ENCODE measurements around the gene OXTR.

The OXTR gene

GRCh38 chr3:8767667-8768363, 1.6 kb downstream of the OXTR start:
- Histone ChIP-seq H3K36me3 (ENCODE audit: control insufficient read depth in 2 of 2, insufficient read depth in 2 of 2, low read length in 2 of 2) (no peaks in the 10 kb centered on the region), H3K27me3 (ENCODE audit: control insufficient read depth in 1 of 2, insufficient read depth in 2 of 2, low read length in 2 of 2) (peaks cover 29 to 37% of the 10 kb centered on the region in 2 donors), H3K9me3 (ENCODE audit: control insufficient read depth in 2 of 2, low read length in 2 of 2) (no peaks in the 10 kb centered on the region), H3K4me3 (ENCODE audit: low read length in 2 of 2) (peak overlapping the region; percentile 19 to 29), H3K4me1 (ENCODE audit: control insufficient read depth, insufficient read depth, low read length) (peaks cover 26% of the 10 kb centered on the region), H3K9ac (ENCODE audit: low read length in 2 of 2) (no peak overlapping the region), H3K27ac (ENCODE audit: low read length) (no peak overlapping the region)

- Histone ChIP-seq H3K4me3 (ENCODE audit: low read length in 2 of 2) (peak overlapping the region in 1 of 2 donors; percentile 29), H3K27me3 (ENCODE audit: control insufficient read depth in 1 of 2, insufficient read depth in 2 of 2, low read length in 2 of 2) (peaks cover 29 to 37% of the 10 kb centered on the region in 2 donors), H3K36me3 (ENCODE audit: control insufficient read depth in 2 of 2, insufficient read depth in 2 of 2, low read length in 2 of 2) (no peaks in the 10 kb centered on the region), H3K4me1 (ENCODE audit: control insufficient read depth, insufficient read depth, low read length) (peaks cover 26% of the 10 kb centered on the region), H3K27ac (ENCODE audit: low read length) (no peak overlapping the region), H3K9me3 (ENCODE audit: control insufficient read depth in 2 of 2, low read length in 2 of 2) (no peaks in the 10 kb centered on the region), H3K9ac (ENCODE audit: low read length in 2 of 2) (no peak overlapping the region)
Measured at GRCh38 chr3:8767256-8767666, 2.2 kb downstream of the OXTR start.

- Histone ChIP-seq H3K4me1 (ENCODE audit: control insufficient read depth, insufficient read depth, low read length) (peaks cover 26% of the 10 kb centered on the region), H3K9me3 (ENCODE audit: control insufficient read depth in 2 of 2, low read length in 2 of 2) (no peaks in the 10 kb centered on the region), H3K9ac (ENCODE audit: low read length in 2 of 2) (no peak overlapping the region), H3K36me3 (ENCODE audit: control insufficient read depth in 2 of 2, insufficient read depth in 2 of 2, low read length in 2 of 2) (no peaks in the 10 kb centered on the region), H3K27me3 (ENCODE audit: control insufficient read depth in 1 of 2, insufficient read depth in 2 of 2, low read length in 2 of 2) (peaks cover 25 to 37% of the 10 kb centered on the region in 2 donors), H3K4me3 (ENCODE audit: low read length in 2 of 2) (no peak overlapping the region), H3K27ac (ENCODE audit: low read length) (no peak overlapping the region)
Measured at GRCh38 chr3:8766148-8766547, 3.3 kb downstream of the OXTR start.

GRCh38 chr3:8765528-8765927, 3.9 kb downstream of the OXTR start:
- Histone ChIP-seq H3K4me1 (ENCODE audit: control insufficient read depth, insufficient read depth, low read length) (peaks cover 26% of the 10 kb centered on the region), H3K4me3 (ENCODE audit: low read length in 2 of 2) (no peak overlapping the region), H3K9ac (ENCODE audit: low read length in 2 of 2) (no peak overlapping the region), H3K36me3 (ENCODE audit: control insufficient read depth in 2 of 2, insufficient read depth in 2 of 2, low read length in 2 of 2) (no peaks in the 10 kb centered on the region), H3K9me3 (ENCODE audit: control insufficient read depth in 2 of 2, low read length in 2 of 2) (no peaks in the 10 kb centered on the region), H3K27ac (ENCODE audit: low read length) (no peak overlapping the region), H3K27me3 (ENCODE audit: control insufficient read depth in 1 of 2, insufficient read depth in 2 of 2, low read length in 2 of 2) (peaks cover 25 to 37% of the 10 kb centered on the region in 2 donors)

- Histone ChIP-seq H3K4me1 (ENCODE audit: control insufficient read depth, insufficient read depth, low read length) (peaks cover 24% of the 10 kb centered on the region), H3K27me3 (ENCODE audit: control insufficient read depth in 1 of 2, insufficient read depth in 2 of 2, low read length in 2 of 2) (peaks cover 22 to 32% of the 10 kb centered on the region in 2 donors), H3K9me3 (ENCODE audit: control insufficient read depth in 2 of 2, low read length in 2 of 2) (no peaks in the 10 kb centered on the region), H3K27ac (ENCODE audit: low read length) (no peak overlapping the region), H3K9ac (ENCODE audit: low read length in 2 of 2) (no peak overlapping the region), H3K4me3 (ENCODE audit: low read length in 2 of 2) (no peak overlapping the region), H3K36me3 (ENCODE audit: control insufficient read depth in 2 of 2, insufficient read depth in 2 of 2, low read length in 2 of 2) (no peaks in the 10 kb centered on the region)
Measured at GRCh38 chr3:8764528-8764927, 4.9 kb downstream of the OXTR start.

- Histone ChIP-seq H3K27me3 (ENCODE audit: control insufficient read depth in 1 of 2, insufficient read depth in 2 of 2, low read length in 2 of 2) (peaks cover 11 to 14% of the 10 kb centered on the region in 2 donors), H3K9ac (ENCODE audit: low read length in 2 of 2) (no peak overlapping the region), H3K36me3 (ENCODE audit: control insufficient read depth in 2 of 2, insufficient read depth in 2 of 2, low read length in 2 of 2) (no peaks in the 10 kb centered on the region), H3K4me3 (ENCODE audit: low read length in 2 of 2) (no peak overlapping the region), H3K4me1 (ENCODE audit: control insufficient read depth, insufficient read depth, low read length) (peaks cover 7% of the 10 kb centered on the region), H3K27ac (ENCODE audit: low read length) (no peak overlapping the region), H3K9me3 (ENCODE audit: control insufficient read depth in 2 of 2, low read length in 2 of 2) (no peaks in the 10 kb centered on the region)
Measured at GRCh38 chr3:8762607-8763377, 6.6 kb downstream of the OXTR start.

- H3K27ac ChIP-seq (ENCODE audit: low read length), result no peak overlapping the region
- no peaks in the 10 kb centered on the region for H3K36me3 ChIP-seq (ENCODE audit: control insufficient read depth in 2 of 2, insufficient read depth in 2 of 2, low read length in 2 of 2)
- H3K4me3 ChIP-seq (ENCODE audit: low read length in 2 of 2), result no peak overlapping the region
- peaks cover 4 to 5% of the 10 kb centered on the region in 2 donors for H3K27me3 ChIP-seq (ENCODE audit: control insufficient read depth in 1 of 2, insufficient read depth in 2 of 2, low read length in 2 of 2)
- no peaks in the 10 kb centered on the region for H3K9me3 ChIP-seq (ENCODE audit: control insufficient read depth in 2 of 2, low read length in 2 of 2)
- H3K9ac ChIP-seq (ENCODE audit: low read length in 2 of 2), result no peak overlapping the region
- H3K4me1 ChIP-seq (ENCODE audit: control insufficient read depth, insufficient read depth, low read length), result no peaks in the 10 kb centered on the region
Measured at GRCh38 chr3:8761866-8762265, 7.5 kb downstream of the OXTR start.

- Histone ChIP-seq H3K9me3 (ENCODE audit: control insufficient read depth in 2 of 2, low read length in 2 of 2) (no peaks in the 10 kb centered on the region), H3K27me3 (ENCODE audit: control insufficient read depth in 1 of 2, insufficient read depth in 2 of 2, low read length in 2 of 2) (peaks cover 0 to 2% of the 10 kb centered on the region in 2 donors), H3K27ac (ENCODE audit: low read length) (no peak overlapping the region), H3K9ac (ENCODE audit: low read length in 2 of 2) (no peak overlapping the region), H3K4me3 (ENCODE audit: low read length in 2 of 2) (no peak overlapping the region), H3K36me3 (ENCODE audit: control insufficient read depth in 2 of 2, insufficient read depth in 2 of 2, low read length in 2 of 2) (no peaks in the 10 kb centered on the region), H3K4me1 (ENCODE audit: control insufficient read depth, insufficient read depth, low read length) (no peaks in the 10 kb centered on the region)
Measured at GRCh38 chr3:8760506-8760905, 8.9 kb downstream of the OXTR start.

GRCh38 chr3:8760091-8760490, 9.3 kb downstream of the OXTR start:
- H3K9me3 ChIP-seq (ENCODE audit: control insufficient read depth in 2 of 2, low read length in 2 of 2), result no peaks in the 10 kb centered on the region
- H3K36me3 ChIP-seq (ENCODE audit: control insufficient read depth in 2 of 2, insufficient read depth in 2 of 2, low read length in 2 of 2), result no peaks in the 10 kb centered on the region
- no peak overlapping the region for H3K4me3 ChIP-seq (ENCODE audit: low read length in 2 of 2)
- no peak overlapping the region for H3K27ac ChIP-seq (ENCODE audit: low read length)
- H3K9ac ChIP-seq (ENCODE audit: low read length in 2 of 2), result no peak overlapping the region
- H3K27me3 ChIP-seq (ENCODE audit: control insufficient read depth in 1 of 2, insufficient read depth in 2 of 2, low read length in 2 of 2), result peaks cover 0 to 2% of the 10 kb centered on the region in 2 donors
- no peaks in the 10 kb centered on the region for H3K4me1 ChIP-seq (ENCODE audit: control insufficient read depth, insufficient read depth, low read length)

- no peaks in the 10 kb centered on the region for H3K4me1 ChIP-seq (ENCODE audit: control insufficient read depth, insufficient read depth, low read length)
- no peak overlapping the region for H3K9ac ChIP-seq (ENCODE audit: low read length in 2 of 2)
- no peaks in the 10 kb centered on the region for H3K36me3 ChIP-seq (ENCODE audit: control insufficient read depth in 2 of 2, insufficient read depth in 2 of 2, low read length in 2 of 2)
- no peaks in the 10 kb centered on the region for H3K9me3 ChIP-seq (ENCODE audit: control insufficient read depth in 2 of 2, low read length in 2 of 2)
- H3K4me3 ChIP-seq (ENCODE audit: low read length in 2 of 2), result no peak overlapping the region
- peaks cover 0 to 2% of the 10 kb centered on the region in 2 donors for H3K27me3 ChIP-seq (ENCODE audit: control insufficient read depth in 1 of 2, insufficient read depth in 2 of 2, low read length in 2 of 2)
- H3K27ac ChIP-seq (ENCODE audit: low read length), result no peak overlapping the region
Measured at GRCh38 chr3:8759038-8759707, 10.2 kb downstream of the OXTR start.

Data from stomach smooth muscle (tissue), 2 donors.